ENCODE measurements around the gene ALKBH1.

DNA sequence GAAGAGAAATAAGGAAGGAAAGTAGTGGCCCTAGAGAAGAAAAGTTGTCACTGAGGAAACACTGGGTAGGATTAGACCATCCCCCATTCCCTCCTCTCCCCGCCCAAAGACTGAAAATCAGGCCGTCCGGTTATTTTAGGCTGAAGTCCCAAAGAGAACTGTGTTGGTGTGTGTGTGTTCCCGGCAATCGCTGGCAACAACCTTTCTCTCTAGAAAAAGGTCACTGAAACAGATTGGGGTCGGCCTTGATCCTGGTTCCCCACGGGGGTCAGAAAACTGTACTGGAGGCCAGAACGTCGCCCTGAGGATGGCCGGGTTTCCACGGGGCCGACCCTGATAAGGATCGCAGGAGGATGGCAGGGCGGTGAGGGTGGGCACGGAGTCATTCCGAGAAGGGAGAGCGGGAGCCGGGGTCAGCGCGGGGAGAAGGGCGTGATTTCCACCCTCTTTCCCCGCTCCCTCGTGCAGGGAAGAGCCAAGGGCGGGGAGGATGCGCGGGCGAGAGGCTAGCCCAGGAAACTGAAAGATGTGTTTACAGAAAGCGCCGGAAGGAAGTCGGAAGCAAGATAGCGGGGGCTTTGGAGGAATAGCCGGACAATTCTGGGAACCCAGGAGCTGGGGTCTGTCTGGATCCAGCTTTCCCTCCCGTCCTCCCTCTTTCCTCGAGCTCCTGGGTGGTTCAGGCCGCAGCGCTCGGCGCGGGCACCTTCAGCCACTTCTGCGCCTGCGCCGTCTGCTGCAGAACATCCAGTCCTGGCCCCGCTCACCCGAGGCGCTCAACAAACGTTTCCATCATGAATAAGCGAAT lies 66.1 kb downstream of the ALKBH1 start:
- TF ChIP-seq, protein P1, sequence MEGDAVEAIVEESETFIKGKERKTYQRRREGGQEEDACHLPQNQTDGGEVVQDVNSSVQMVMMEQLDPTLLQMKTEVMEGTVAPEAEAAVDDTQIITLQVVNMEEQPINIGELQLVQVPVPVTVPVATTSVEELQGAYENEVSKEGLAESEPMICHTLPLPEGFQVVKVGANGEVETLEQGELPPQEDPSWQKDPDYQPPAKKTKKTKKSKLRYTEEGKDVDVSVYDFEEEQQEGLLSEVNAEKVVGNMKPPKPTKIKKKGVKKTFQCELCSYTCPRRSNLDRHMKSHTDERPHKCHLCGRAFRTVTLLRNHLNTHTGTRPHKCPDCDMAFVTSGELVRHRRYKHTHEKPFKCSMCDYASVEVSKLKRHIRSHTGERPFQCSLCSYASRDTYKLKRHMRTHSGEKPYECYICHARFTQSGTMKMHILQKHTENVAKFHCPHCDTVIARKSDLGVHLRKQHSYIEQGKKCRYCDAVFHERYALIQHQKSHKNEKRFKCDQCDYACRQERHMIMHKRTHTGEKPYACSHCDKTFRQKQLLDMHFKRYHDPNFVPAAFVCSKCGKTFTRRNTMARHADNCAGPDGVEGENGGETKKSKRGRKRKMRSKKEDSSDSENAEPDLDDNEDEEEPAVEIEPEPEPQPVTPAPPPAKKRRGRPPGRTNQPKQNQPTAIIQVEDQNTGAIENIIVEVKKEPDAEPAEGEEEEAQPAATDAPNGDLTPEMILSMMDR (IDR thresholded peaks at IDR 0.05; ENCODE audit: insufficient read depth, low read length, poor library complexity, severe bottlenecking): no peak
- TF ChIP-seq EZH2phosphoT487 (conservative IDR thresholded peaks at IDR 0.05; ENCODE audit: low read length): no peak

All from SU-DHL-6 (cell line).